Natural killer cell (primary cell): ENCODE results near the gene ERVV-1. TPM values are rescaled to one million over a fixed set of nuclear protein-coding genes. Genes with fewer than 3 reads are reported as not detected.

Experiments used
- ATAC-seq, 3 donors: fragments of 150-1000 bp in 2 of 3; fragments of 200-7000 bp in 1 of 3; cut with Tn5 transposase; 1 replicate in 1 of 3; 2 replicates in 2 of 3; pipeline ENCODE4 v1.10.0; 2021; ENCODE audit warnings: mild to moderate bottlenecking in 2 of 3, moderate library complexity in 2 of 3
- DNase-seq, 2 donors: peaks; one replicate each; pipeline versions ENCODE4 v3.0.0 to v3.0.0-alpha.2; 2013 to 2021; ENCODE audit warnings: mixed read lengths in 1 of 2
- H3K27ac ChIP-seq: one replicate; pipeline ENCODE4 v1.5.1; 2013; ENCODE audit warnings: mild to moderate bottlenecking, low read length
- H3K27me3 ChIP-seq: one replicate; pipeline ENCODE4 v1.6.1; 2013; ENCODE audit warnings: low read length; ENCODE audit not compliant: control insufficient read depth, insufficient read depth
- H3K36me3 ChIP-seq: one replicate; pipeline ENCODE4 v1.6.1; 2013; ENCODE audit warnings: low read length; ENCODE audit not compliant: control insufficient read depth, insufficient read depth
- H3K4me1 ChIP-seq: one replicate; pipeline ENCODE4 v1.6.1; 2013; ENCODE audit warnings: low read length; ENCODE audit not compliant: control insufficient read depth, insufficient read depth
- H3K4me3 ChIP-seq: one replicate; pipeline ENCODE4 v1.5.1; 2013; ENCODE audit warnings: low read length
- H3K9me3 ChIP-seq: one replicate; pipeline ENCODE4 v1.6.1; 2013; ENCODE audit warnings: low read length; ENCODE audit not compliant: control insufficient read depth, insufficient read depth
- H3K27ac Mint-ChIP-seq, 2 donors: one replicate each; pipeline ENCODE4 v1.8.0; 2022; ENCODE audit warnings: mild to moderate bottlenecking in 2 of 2, mixed read lengths in 2 of 2, moderate library complexity in 1 of 2
- H3K27me3 Mint-ChIP-seq, 2 donors: one replicate each; pipeline ENCODE4 v1.8.0; 2022; ENCODE audit warnings: low read depth in 2 of 2, mixed read lengths in 2 of 2
- H3K36me3 Mint-ChIP-seq: one replicate; pipeline ENCODE4 v1.8.0; 2022; ENCODE audit warnings: mixed read lengths
- H3K4me1 Mint-ChIP-seq, 2 donors: one replicate each; pipeline ENCODE4 v1.8.0; 2022; ENCODE audit warnings: mixed read lengths in 2 of 2
- H3K4me3 Mint-ChIP-seq: one replicate; pipeline ENCODE4 v1.8.0; 2022; ENCODE audit warnings: mild to moderate bottlenecking, moderate library complexity, mixed read lengths
- H3K9me3 Mint-ChIP-seq, 2 donors: one replicate each; pipeline ENCODE4 v1.8.0; 2022; ENCODE audit warnings: mixed read lengths in 2 of 2
- WGBS: methylation state at CpG from one replicate; pipeline ENCODE4 v1.1.7; 2013; ENCODE audit warnings: missing lambda C conversion rate; ENCODE audit not compliant: insufficient coverage; 5-methylcytosine and 5-hydroxymethylcytosine counted together
- intact Hi-C: fragments of 100-400 bp; cut with micrococcal nuclease; formaldehyde crosslinking; loops from one replicate; pipeline ENCODE4 v1.14.2; 2022
- total RNA-seq, 4 donors: library from RNA; stranded (reverse); fragments of 120-200 nt in 1 of 4; gene quantifications; one replicate each; pipeline versions ENCODE4 v1.2.3 to v1.2.4, GENCODE V29; 2013 to 2022
- TF ChIP-seq, protein P1 (sequence below): fragments of 200-600 bp; IDR thresholded peaks from one replicate; pipeline ENCODE4 v1.8.0; 2022; ENCODE audit warnings: antibody characterized with exemption

ERVV-1 gene
- total RNA-seq, 3 donors from 2014 or later (not counting 1 experiment from before 2014, with no cell fraction given) = not detected

DNA sequence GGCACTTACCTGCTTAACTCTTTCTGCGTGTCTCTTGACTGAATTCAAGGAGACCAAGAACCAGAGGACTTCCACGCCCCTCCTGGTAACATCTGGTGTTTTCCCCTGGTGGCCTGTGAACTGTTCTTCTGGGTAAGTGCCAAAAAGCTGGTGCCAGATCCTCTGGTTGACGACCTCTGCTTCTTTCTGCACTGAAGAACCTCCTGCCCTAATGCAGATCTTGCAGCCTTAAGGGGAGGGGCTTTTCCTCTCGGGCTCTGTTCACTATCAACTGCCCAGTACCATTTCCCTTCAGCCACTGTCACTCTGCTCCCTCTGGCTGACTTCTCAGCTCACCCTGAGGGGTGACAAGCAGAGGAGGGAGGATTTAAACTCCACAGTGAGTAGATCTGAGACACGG lies 6.1 kb upstream of the ERVV-1 start:
- intact Hi-C loops = no loop called here
- Mint-ChIP-seq H3K27me3 (peaks cover 0 to 13% of the 10 kb centered on the region in 2 donors), H3K4me3 (no peak overlapping the region), H3K36me3 (no peaks in the 10 kb centered on the region), H3K27ac (no peak overlapping the region), H3K4me1 (no peaks in the 10 kb centered on the region), H3K9me3 (no peaks in the 10 kb centered on the region)
- Histone ChIP-seq H3K27ac (no peak overlapping the region), H3K4me3 (no peak overlapping the region), H3K27me3 (no peaks in the 10 kb centered on the region), H3K9me3 (peaks cover 5% of the 10 kb centered on the region), H3K36me3 (no peaks in the 10 kb centered on the region), H3K4me1 (no peaks in the 10 kb centered on the region)
- DNase-seq (no peak), ATAC-seq (no peak)
- TF ChIP-seq, protein P1, sequence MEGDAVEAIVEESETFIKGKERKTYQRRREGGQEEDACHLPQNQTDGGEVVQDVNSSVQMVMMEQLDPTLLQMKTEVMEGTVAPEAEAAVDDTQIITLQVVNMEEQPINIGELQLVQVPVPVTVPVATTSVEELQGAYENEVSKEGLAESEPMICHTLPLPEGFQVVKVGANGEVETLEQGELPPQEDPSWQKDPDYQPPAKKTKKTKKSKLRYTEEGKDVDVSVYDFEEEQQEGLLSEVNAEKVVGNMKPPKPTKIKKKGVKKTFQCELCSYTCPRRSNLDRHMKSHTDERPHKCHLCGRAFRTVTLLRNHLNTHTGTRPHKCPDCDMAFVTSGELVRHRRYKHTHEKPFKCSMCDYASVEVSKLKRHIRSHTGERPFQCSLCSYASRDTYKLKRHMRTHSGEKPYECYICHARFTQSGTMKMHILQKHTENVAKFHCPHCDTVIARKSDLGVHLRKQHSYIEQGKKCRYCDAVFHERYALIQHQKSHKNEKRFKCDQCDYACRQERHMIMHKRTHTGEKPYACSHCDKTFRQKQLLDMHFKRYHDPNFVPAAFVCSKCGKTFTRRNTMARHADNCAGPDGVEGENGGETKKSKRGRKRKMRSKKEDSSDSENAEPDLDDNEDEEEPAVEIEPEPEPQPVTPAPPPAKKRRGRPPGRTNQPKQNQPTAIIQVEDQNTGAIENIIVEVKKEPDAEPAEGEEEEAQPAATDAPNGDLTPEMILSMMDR = no peak
- WGBS = 67% methylated on average over 4 of the region's 5 CpGs

DNA sequence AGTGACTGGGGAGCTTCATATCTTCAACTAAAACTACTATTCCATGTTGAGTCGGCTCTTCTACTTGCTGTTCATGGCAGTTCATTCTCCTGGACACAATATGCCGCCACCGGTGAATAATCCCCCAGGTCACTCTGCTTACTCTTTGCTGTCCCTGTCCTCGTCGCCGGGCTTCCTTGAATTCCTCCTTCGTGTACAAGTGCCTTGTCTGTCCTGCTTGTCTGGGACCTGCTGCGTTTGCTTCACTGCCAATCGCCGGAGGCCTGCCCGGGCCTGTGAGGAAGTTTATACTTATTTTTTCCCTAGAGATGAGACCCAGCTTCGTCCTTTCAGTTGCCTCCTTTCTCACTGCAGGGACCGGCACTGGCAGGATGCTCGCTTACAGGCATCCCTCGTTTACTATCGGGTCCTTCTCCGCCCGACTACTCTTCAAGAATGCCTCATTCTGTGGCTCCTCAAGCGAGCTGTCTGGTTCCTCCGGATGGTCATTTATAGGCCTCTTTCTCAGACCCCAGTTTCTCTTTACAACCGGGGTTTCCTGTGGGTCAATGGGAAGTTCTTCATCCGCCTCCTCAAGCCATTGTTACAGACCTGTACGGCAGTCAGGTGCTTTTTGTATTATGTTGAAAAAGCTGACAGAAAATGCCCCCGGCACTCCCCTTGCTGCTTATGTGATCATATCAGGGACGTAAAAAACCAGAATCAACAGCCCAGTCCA lies 5.5 kb upstream of the ERVV-1 start:
- DNase-seq (no peak), ATAC-seq (no peak)
- H3K27me3 Mint-ChIP-seq = peaks cover 0 to 13% of the 10 kb centered on the region in 2 donors
- no peak overlapping the region for H3K27ac ChIP-seq
- TF ChIP-seq, protein P1 = no peak
- no peaks in the 10 kb centered on the region for H3K4me1 Mint-ChIP-seq
- H3K4me1 ChIP-seq = no peaks in the 10 kb centered on the region
- no peaks in the 10 kb centered on the region for H3K36me3 ChIP-seq
- peaks cover 5% of the 10 kb centered on the region for H3K9me3 ChIP-seq
- 80% methylated on average over 25 of the region's 25 CpGs for WGBS
- H3K27ac Mint-ChIP-seq = no peak overlapping the region
- H3K4me3 Mint-ChIP-seq = no peak overlapping the region
- no peak overlapping the region for H3K4me3 ChIP-seq
- no peaks in the 10 kb centered on the region for H3K36me3 Mint-ChIP-seq
- intact Hi-C loops = no loop called here
- no peaks in the 10 kb centered on the region for H3K27me3 ChIP-seq
- no peaks in the 10 kb centered on the region for H3K9me3 Mint-ChIP-seq

DNA sequence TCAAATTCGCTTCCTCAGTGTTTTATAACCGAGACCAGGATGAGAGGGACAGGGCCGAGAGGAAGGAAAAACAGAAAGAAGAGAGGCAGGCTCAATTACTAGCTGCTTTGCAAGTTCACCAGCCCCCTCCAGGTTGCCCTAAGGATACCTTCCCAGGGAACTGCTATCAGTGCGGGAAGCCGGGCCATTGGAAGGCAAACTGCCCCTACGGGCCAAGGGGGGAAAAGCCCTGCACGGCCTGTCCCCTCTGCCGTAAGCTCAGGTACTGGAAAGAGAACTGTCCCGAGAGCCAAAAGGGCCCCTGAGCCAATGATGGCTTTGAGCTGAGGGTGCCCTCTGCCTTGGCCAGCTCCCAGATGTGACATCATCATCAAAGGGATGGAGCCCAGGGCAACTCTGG lies 3.2 kb upstream of the ERVV-1 start:
- no peaks in the 10 kb centered on the region for H3K4me1 ChIP-seq
- H3K9me3 ChIP-seq = peaks cover 5% of the 10 kb centered on the region
- TF ChIP-seq, protein P1 = no peak
- peaks cover 0 to 13% of the 10 kb centered on the region in 2 donors for H3K27me3 Mint-ChIP-seq
- H3K27ac Mint-ChIP-seq = no peak overlapping the region
- DNase-seq (no peak), ATAC-seq (no peak)
- no peak overlapping the region for H3K27ac ChIP-seq
- intact Hi-C loops = no loop called here
- H3K36me3 ChIP-seq = no peaks in the 10 kb centered on the region
- WGBS = 61% methylated on average over 9 of the region's 9 CpGs
- H3K4me3 Mint-ChIP-seq = no peak overlapping the region
- H3K4me3 ChIP-seq = no peak overlapping the region
- H3K4me1 Mint-ChIP-seq = no peaks in the 10 kb centered on the region
- H3K36me3 Mint-ChIP-seq = no peaks in the 10 kb centered on the region
- no peaks in the 10 kb centered on the region for H3K27me3 ChIP-seq
- peaks cover 0 to 3% of the 10 kb centered on the region in 2 donors for H3K9me3 Mint-ChIP-seq

DNA sequence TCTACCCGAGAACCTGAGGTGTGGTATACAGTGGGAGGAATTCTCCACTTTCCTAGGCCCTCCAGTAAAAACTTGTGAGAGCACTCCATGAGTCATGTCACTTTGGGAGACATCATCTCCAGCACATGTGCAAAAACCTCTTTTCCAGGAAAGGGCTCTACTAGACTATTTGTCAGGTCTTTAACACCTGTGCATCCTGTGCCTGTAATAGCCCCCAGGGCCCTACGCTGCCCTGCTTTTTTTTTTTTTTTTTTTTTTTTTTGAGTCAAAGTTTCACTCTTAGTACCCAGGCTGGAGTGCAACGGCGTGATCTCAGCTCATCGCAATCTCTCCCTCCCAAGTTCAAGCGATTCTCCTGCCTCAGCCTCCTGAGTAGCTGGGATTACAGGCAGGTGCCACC lies 1.7 kb upstream of the ERVV-1 start:
- TF ChIP-seq, protein P1 = no peak
- Mint-ChIP-seq H3K36me3 (no peaks in the 10 kb centered on the region), H3K4me1 (no peaks in the 10 kb centered on the region), H3K27me3 (peaks cover 0 to 13% of the 10 kb centered on the region in 2 donors), H3K9me3 (peaks cover 0 to 3% of the 10 kb centered on the region in 2 donors), H3K4me3 (no peak overlapping the region), H3K27ac (no peak overlapping the region)
- no peak for DNase-seq
- no peak for ATAC-seq
- Histone ChIP-seq H3K27me3 (no peaks in the 10 kb centered on the region), H3K4me3 (no peak overlapping the region), H3K9me3 (peaks cover 7% of the 10 kb centered on the region), H3K27ac (no peak overlapping the region), H3K36me3 (no peaks in the 10 kb centered on the region), H3K4me1 (no peaks in the 10 kb centered on the region)
- WGBS = 85% methylated on average over 5 of the region's 6 CpGs
- intact Hi-C loops = no loop called here
